Lower leg skin (tissue), 4 donors: ENCODE measurements around the gene CA10. TPM values are rescaled to one million over a fixed set of nuclear protein-coding genes. Genes with fewer than 3 reads are reported as not detected.
A peak's percentile ranks its signal among the peaks of the same experiment; 100 is the strongest.

Experiments used
- DNase-seq, 2 donors: peaks; one replicate each; pipeline ENCODE4 v3.0.0-alpha.2; 2019; ENCODE audit warnings: low spot score in 2 of 2
- H3K4me3 ChIP-seq: fragments of 200-600 bp; sonication (generic); 2 replicates; pipeline ENCODE4 v1.5.1; 2017; ENCODE audit warnings: mild to moderate bottlenecking, low read depth; ENCODE audit not compliant: poor library complexity, severe bottlenecking
- CTCF ChIP-seq, 3 donors: fragments of 450-650 bp; IDR thresholded peaks; one replicate each; pipeline ENCODE4 v1.5.1; 2016; ENCODE audit warnings: antibody characterized with exemption in 3 of 3, mild to moderate bottlenecking in 3 of 3, moderate library complexity in 2 of 3
- POLR2A ChIP-seq, 2 donors: fragments of 450-650 bp; IDR thresholded peaks; one replicate each; pipeline ENCODE4 v1.6.1; 2016 to 2017; ENCODE audit warnings: antibody characterized with exemption in 2 of 2, mild to moderate bottlenecking in 1 of 2, moderate library complexity in 1 of 2
- WGBS, 2 donors: methylation state at CpG; one replicate each; pipeline ENCODE4 v1.1.5; 2018; 5-methylcytosine and 5-hydroxymethylcytosine counted together
- intact Hi-C: fragments of 100-400 bp; cut with DNase I; formaldehyde crosslinking; loops from one replicate; pipeline ENCODE4 v1.15.0; 2023; ENCODE audit warnings: low total_unique reads
- total RNA-seq, 4 donors: library from RNA; depleted of rRNA; stranded (reverse); fragments of >200 nt; gene quantifications; one replicate each; pipeline ENCODE4 v1.1.0, GENCODE V29; 2016

Gene CA10
- total RNA-seq, 4 donors from 2014 or later: not detected

- intact Hi-C loops: no loop called here
- 57% methylated on average over 8 of the region's 8 CpGs for WGBS, 2 donors
- TF ChIP-seq POLR2A (IDR thresholded peaks at IDR 0.05): no peak
- no peak for TF ChIP-seq CTCF (IDR thresholded peaks at IDR 0.05)
- no peak overlapping the region for H3K4me3 ChIP-seq
- no peak for DNase-seq
These were observed 393.0 kb downstream of the CA10 start for GRCh38 chr17:51765282-51766135.

GRCh38 chr17:51764387-51764971 lies 394.0 kb downstream of the CA10 start:
- WGBS, 2 donors: 1 to 8% methylated on average over 4 of the region's 4 CpGs
- intact Hi-C loops: no loop called here
- peak in 1 of 2 donors; percentile 15 for DNase-seq
- no peak overlapping the region for H3K4me3 ChIP-seq
- peak in 1 of 3 donors; percentile 31 for TF ChIP-seq CTCF (IDR thresholded peaks at IDR 0.05)
- no peak for TF ChIP-seq POLR2A (IDR thresholded peaks at IDR 0.05)

GRCh38 chr17:51763058-51763457 lies 395.5 kb downstream of the CA10 start:
- DNase-seq: no peak
- intact Hi-C loops: no loop called here
- no peak overlapping the region for H3K4me3 ChIP-seq
- 38 to 40% methylated on average over 3 of the region's 3 CpGs for WGBS, 2 donors
- no peak for TF ChIP-seq CTCF (IDR thresholded peaks at IDR 0.05)
- TF ChIP-seq POLR2A (IDR thresholded peaks at IDR 0.05): no peak

GRCh38 chr17:51761105-51761504 lies 397.4 kb downstream of the CA10 start:
- 83 to 84% methylated on average over 1 of the region's 1 CpG for WGBS, 2 donors

GRCh38 chr17:51759260-51759659 lies 399.3 kb downstream of the CA10 start:
- TF ChIP-seq POLR2A (IDR thresholded peaks at IDR 0.05): no peak
- TF ChIP-seq CTCF (IDR thresholded peaks at IDR 0.05): no peak
- DNase-seq: no peak
- no peak overlapping the region for H3K4me3 ChIP-seq
- WGBS, 2 donors: 80 to 100% methylated on average over 1 of the region's 1 CpG
- intact Hi-C loops: no loop called here

More at GRCh38 chr17:51761105-51761504, 397.4 kb downstream of the CA10 start:
- TF ChIP-seq CTCF (IDR thresholded peaks at IDR 0.05): no peak
- TF ChIP-seq POLR2A (IDR thresholded peaks at IDR 0.05): no peak
- DNase-seq: no peak
- intact Hi-C loops: no loop called here
- H3K4me3 ChIP-seq: no peak overlapping the region
